H1 (cell line): ENCODE data around the gene DYSF. TPM values are rescaled to one million over a fixed set of nuclear protein-coding genes. Genes with fewer than 3 reads are reported as not detected.

Experiments used
- BRCA1 ChIP-seq: IDR thresholded peaks from 2 replicates; pipeline ENCODE4 v1.6.1; 2012; ENCODE audit warnings: low read depth, low read length, improper control_type of control experiment
- CBX5 ChIP-seq: fragments of 300-800, 300-1000 bp; sonication (generic); IDR thresholded peaks from 2 replicates; pipeline ENCODE4 v1.7.1; 2016; ENCODE audit warnings: antibody characterized with exemption, low read length, low read depth
- RBBP5 ChIP-seq: IDR thresholded peaks from 2 replicates; pipeline ENCODE4 v1.7.1; 2012; ENCODE audit warnings: low read depth, mild to moderate bottlenecking, inconsistent platforms, low read length, moderate library complexity, borderline replicate concordance
- TAF7 ChIP-seq: optimal IDR thresholded peaks from 2 replicates; pipeline ENCODE3; 2011; ENCODE audit warnings: low read depth, mild to moderate bottlenecking, inconsistent platforms, low read length, moderate library complexity, borderline replicate concordance
- polyA plus RNA-seq, 7 experiments: library from polyadenylated mRNA; depleted of rRNA in 3 of 7; stranded (reverse) in 5 of 7; unstranded in 2 of 7; fragments of >200 nt in 5 of 7; fragments of 200-250 nt in 2 of 7; gene quantifications; 1 replicate in 5 of 7; 2 replicates in 1 of 7; 4 replicates in 1 of 7; pipeline versions ENCODE4 v1.2.1 to v1.2.3, GENCODE V29; 2011 to 2013; ENCODE audit warnings: missing spikeins in 2 of 7, mixed read lengths in 2 of 7
- total RNA-seq: library from RNA; stranded (reverse); fragmentation: NEBNext Ultra II Directional; extraction: Animal tissue kit (Norgen Biotek cat#: 25700); gene quantifications from 2 replicates; pipeline ENCODE4 v1.2.1, GENCODE V29; 2021

Gene DYSF
- total and polyA plus RNA-seq, 2 of the 8 experiments (the other 6 are each of a cell fraction or from before 2014, with no cell fraction given), result 5.8 to 7.1 TPM

DNA sequence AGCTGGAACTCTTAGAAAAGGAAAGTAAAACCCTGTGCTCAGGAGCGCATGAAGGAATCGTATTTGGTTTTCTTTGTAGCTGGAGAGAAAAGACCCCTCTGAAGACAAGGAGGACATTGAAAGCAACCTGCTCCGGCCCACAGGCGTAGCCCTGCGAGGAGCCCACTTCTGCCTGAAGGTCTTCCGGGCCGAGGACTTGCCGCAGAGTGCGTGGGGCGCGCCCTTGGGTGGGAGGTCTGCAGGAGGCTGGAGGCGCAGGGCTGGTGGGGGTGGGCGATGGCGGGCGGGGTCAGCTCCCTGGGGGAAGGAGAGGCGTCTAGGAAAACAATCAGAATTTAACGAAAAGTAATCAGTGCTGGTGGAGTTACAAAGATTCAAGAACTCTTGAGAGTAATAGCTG is 72.8 kb downstream of the DYSF start (continued):
- TF ChIP-seq CBX5 (no peak), BRCA1 (no peak), RBBP5 (no peak), TAF7 (no peak)
